Endothelial cell of umbilical vein (primary cell): ENCODE measurements around the gene MLLT6. TPM values are rescaled to one million over a fixed set of nuclear protein-coding genes. Genes with fewer than 3 reads are reported as not detected.
A peak's percentile ranks its signal among the peaks of the same experiment; 100 is the strongest.

Experiments
- BruUV-seq: library from RNA; stranded (reverse); fragments of 400-500 nt; replicated peaks from 2 replicates; lab custom pipeline; 2021; lab: Mats Ljungman, UMichigan
- CTCF ChIA-PET: fragments of 300-600, 350-600 bp; sonication (Branson Sonifier 250); formaldehyde crosslinking; loops from one replicate; lab custom pipeline; 2021; ENCODE audit warnings: antibody characterized with exemption, inconsistent platforms; lab: Charles Lee
- POLR2A ChIA-PET: fragments of 300-600, 350-600 bp; sonication (Branson Sonifier 250); formaldehyde crosslinking; loops from one replicate; lab custom pipeline; 2021; ENCODE audit warnings: antibody characterized with exemption, inconsistent platforms; lab: Charles Lee
- DNase-seq: peaks from one replicate; pipeline ENCODE4 v3.0.0-alpha.2; 2011; ENCODE audit warnings: low read depth, low spot score
- FAIRE-seq: peaks from 2 replicates; lab custom pipeline; 2011; peaks lifted over from hg19 to GRCh38; lab: Jason Lieb, UNC
- H2AFZ ChIP-seq: 2 replicates; pipeline ENCODE4 v1.6.0; 2012; ENCODE audit warnings: low read depth, low read length, control low read depth, inconsistent platforms
- H3K27ac ChIP-seq: 2 replicates; pipeline ENCODE4 v1.5.1; 2011; ENCODE audit warnings: low read depth, mild to moderate bottlenecking, control low read depth, low read length, moderate library complexity; ENCODE audit not compliant: insufficient read depth
- H3K27me3 ChIP-seq, 2 experiments: 2 replicates each; pipeline versions ENCODE4 v1.6.0 to v1.6.1; 2011; ENCODE audit warnings: low read length in 2 of 2, mixed read lengths in 1 of 2; ENCODE audit not compliant: control insufficient read depth in 2 of 2, insufficient read depth in 2 of 2
- H3K36me3 ChIP-seq, 2 experiments: 2 replicates in 1 of 2; 3 replicates in 1 of 2; pipeline ENCODE4 v1.5.1; 2011; ENCODE audit warnings: low read length in 2 of 2, mild to moderate bottlenecking in 1 of 2, moderate library complexity in 1 of 2; ENCODE audit not compliant: control insufficient read depth in 2 of 2, insufficient read depth in 2 of 2; ENCODE audit errors: extremely low read depth in 1 of 2
- H3K4me1 ChIP-seq: 3 replicates; pipeline ENCODE4 v1.5.1; 2011; ENCODE audit warnings: mild to moderate bottlenecking, low read length; ENCODE audit not compliant: control insufficient read depth, insufficient read depth; ENCODE audit errors: extremely low read depth
- H3K4me2 ChIP-seq: 2 replicates; pipeline ENCODE4 v1.6.1; 2011; ENCODE audit warnings: low read length, control low read depth, mixed read lengths; ENCODE audit not compliant: insufficient read depth
- H3K4me3 ChIP-seq, 3 experiments: fragments of 200-600 bp in 1 of 3; sonication (generic), shearing (Covaris generic) in 1 of 3; replicated peaks in 1 of 3; 2 replicates each; pipeline ENCODE4 v1.5.1; 2011 to 2016; ENCODE audit warnings: control low read depth in 3 of 3, low read length in 3 of 3, mild to moderate bottlenecking in 2 of 3, inconsistent platforms in 1 of 3, low read depth in 1 of 3, moderate library complexity in 1 of 3; ENCODE audit not compliant: insufficient read depth in 1 of 3
- H3K79me2 ChIP-seq: 2 replicates; pipeline ENCODE4 v1.6.0; 2012; ENCODE audit warnings: low read length, inconsistent platforms; ENCODE audit not compliant: control insufficient read depth, insufficient read depth
- H3K9ac ChIP-seq: replicated peaks from 2 replicates; pipeline ENCODE3; 2011; ENCODE audit warnings: low read length, control low read depth; ENCODE audit not compliant: insufficient read depth; ENCODE audit errors: extremely low read depth
- H3K9me1 ChIP-seq: replicated peaks from 3 replicates; pipeline ENCODE4 v1.6.0; 2011; ENCODE audit warnings: mild to moderate bottlenecking, low read length; ENCODE audit not compliant: control insufficient read depth, insufficient read depth; ENCODE audit errors: extremely low read depth
- H3K9me3 ChIP-seq: replicated peaks from 2 replicates; pipeline ENCODE4 v1.5.1; 2012; ENCODE audit warnings: low read length, inconsistent platforms; ENCODE audit not compliant: control insufficient read depth, insufficient read depth
- H4K20me1 ChIP-seq: replicated peaks from 2 replicates; pipeline ENCODE3; 2011; ENCODE audit warnings: mild to moderate bottlenecking, low read length; ENCODE audit not compliant: control insufficient read depth, insufficient read depth; ENCODE audit errors: extremely low read depth
- CTCF ChIP-seq, 2 donors: IDR thresholded peaks; 1 replicate in 1 of 2; 2 replicates in 1 of 2; pipeline ENCODE4 v1.5.1; 2011; ENCODE audit warnings: low read length in 2 of 2, mild to moderate bottlenecking in 2 of 2, moderate library complexity in 2 of 2, control low read depth in 1 of 2, inconsistent platforms in 1 of 2, low read depth in 1 of 2; ENCODE audit not compliant: insufficient read depth in 1 of 2; ENCODE audit errors: extremely low read depth in 1 of 2
- EZH2 ChIP-seq: IDR thresholded peaks from 2 replicates; pipeline ENCODE4 v1.6.1; 2012; ENCODE audit warnings: borderline replicate concordance, low read depth, mild to moderate bottlenecking, moderate library complexity, low read length, inconsistent platforms; ENCODE audit not compliant: severe bottlenecking
- FOS ChIP-seq: IDR thresholded peaks from 2 replicates; pipeline ENCODE4 v1.6.1; 2011; ENCODE audit warnings: mild to moderate bottlenecking, low read length, moderate library complexity, borderline replicate concordance; ENCODE audit not compliant: insufficient read depth
- GATA2 ChIP-seq: IDR thresholded peaks from 2 replicates; pipeline ENCODE4 v1.7.0; 2011; ENCODE audit warnings: low read depth, mild to moderate bottlenecking, moderate library complexity, mixed read lengths, low read length; ENCODE audit not compliant: insufficient read length, insufficient read depth
- JUN ChIP-seq: IDR thresholded peaks from 2 replicates; pipeline ENCODE4 v1.6.1; 2011; ENCODE audit warnings: borderline replicate concordance, low read depth; ENCODE audit not compliant: insufficient read length, insufficient read depth
- MYC ChIP-seq: IDR thresholded peaks from one replicate; pipeline ENCODE4 v1.6.1; 2011; ENCODE audit warnings: mild to moderate bottlenecking, low read depth, low read length
- POLR2A ChIP-seq: IDR thresholded peaks from 2 replicates; pipeline ENCODE4 v1.6.1; 2012; ENCODE audit warnings: low read depth, mild to moderate bottlenecking, control low read depth, low read length
- POLR2AphosphoS5 ChIP-seq: IDR thresholded peaks from 2 replicates; pipeline ENCODE4 v1.6.1; 2012; ENCODE audit warnings: low read depth, mild to moderate bottlenecking, control low read depth, low read length, moderate library complexity; ENCODE audit not compliant: insufficient read depth
- dilution Hi-C: fragments of 300-500 bp; cut with MboI; formaldehyde crosslinking; loops from one replicate; pipeline ENCODE4 v1.15.0; 2019; ENCODE audit warnings: low sequenced_read_pairs; ENCODE audit not compliant: extremely low pct_ligation_motif_present
- intact Hi-C: fragments of 100-400 bp; cut with micrococcal nuclease; formaldehyde crosslinking; loops from one replicate; pipeline ENCODE4 v1.10.0; 2022
- polyA plus RNA-seq, 4 experiments: library from polyadenylated mRNA; depleted of rRNA in 3 of 4; stranded (reverse) in 3 of 4; unstranded in 1 of 4; fragments of >200 nt; gene quantifications; 2 replicates each; pipeline versions ENCODE4 v1.2.1 to v1.2.3, GENCODE V29; 2011 to 2012; ENCODE audit warnings: missing spikeins in 1 of 4
- total RNA-seq: library from RNA; stranded (reverse); gene quantifications from 2 replicates; pipeline ENCODE4 v1.2.3, GENCODE V29; 2021
- TF ChIP-seq, protein P1 (sequence below): IDR thresholded peaks from 2 replicates; pipeline ENCODE4 v1.6.1; 2011; ENCODE audit not compliant: insufficient read depth, insufficient read length

The MLLT6 gene
- total and polyA plus RNA-seq, 2 donors (not counting 3 experiments of a cell fraction or from before 2014, with no cell fraction given): 32.1 to 85.4 TPM

DNA sequence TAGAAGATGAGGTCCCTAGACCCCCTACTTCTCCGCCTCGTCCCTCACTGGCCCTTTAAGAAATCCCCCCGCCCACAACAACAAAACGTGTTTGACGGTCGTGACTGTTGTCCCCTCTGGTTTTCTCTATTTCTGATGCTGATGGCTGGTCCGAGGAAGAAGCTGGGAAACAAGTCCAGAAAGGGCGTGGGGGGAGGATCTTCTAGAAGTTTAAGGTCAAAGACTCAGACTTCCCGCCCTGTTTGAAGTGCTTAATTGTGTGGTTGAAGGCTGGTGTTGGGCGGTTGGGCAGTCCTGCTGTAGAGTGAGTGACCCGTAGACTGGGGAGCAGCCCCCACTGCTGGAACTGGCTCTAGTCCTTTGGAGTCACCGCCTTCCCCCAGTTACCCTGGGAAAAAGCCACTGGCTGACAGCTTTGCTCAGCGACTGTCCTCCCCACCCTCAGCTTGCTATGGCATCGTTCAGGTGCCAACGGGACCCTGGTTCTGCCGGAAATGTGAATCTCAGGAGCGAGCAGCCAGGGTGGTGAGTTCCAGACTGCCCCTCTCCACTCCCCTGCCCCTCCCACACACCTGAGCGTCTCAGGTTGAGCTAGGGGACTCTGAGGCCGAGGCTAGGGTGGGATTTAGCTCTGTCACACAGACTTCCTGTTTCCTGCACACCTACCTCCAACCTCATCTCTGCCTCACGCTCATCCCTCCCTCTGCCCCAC lies 1.6 kb downstream of the MLLT6 start:
- ChIA-PET CTCF (interaction anchor here (1.0 to 3.8 kb wide), 7 partner anchors 10 to 31 kb away, joined by 3 to 39 read pairs (median 8); partner anchors contain the start of gene CISD3), POLR2A (no interaction called here)
- no peak for FAIRE-seq
- Histone ChIP-seq H3K9me3 (no peaks in the 10 kb centered on the region), H3K9ac (peak overlapping the region; percentile 50), H4K20me1 (no peaks in the 10 kb centered on the region), H2AFZ (peak overlapping the region; percentile 26), H3K36me3 (peaks cover 0 to 14% of the 10 kb centered on the region in 2 experiments), H3K4me2 (peak overlapping the region; percentile 62), H3K27ac (no peak overlapping the region), H3K4me1 (peaks cover 37% of the 10 kb centered on the region), H3K9me1 (no peaks in the 10 kb centered on the region), H3K4me3 (peak overlapping the region; percentile 51 to 87 (median 81)), H3K79me2 (peaks cover 16% of the 10 kb centered on the region), H3K27me3 (no peaks in the 10 kb centered on the region)
- TF ChIP-seq GATA2 (no peak), POLR2A (no peak), POLR2AphosphoS5 (no peak), MYC (no peak), EZH2 (no peak)
- DNase-seq: peak; percentile 27
- dilution Hi-C loops: no loop called here
- BruUV-seq: no TSS peak
- intact Hi-C loops: loop anchor here (1.0 kb wide), 1 partner anchor 29 kb away; no protein-coding TSS in a partner anchor

GRCh38 chr17:38707678-38708351 lies 2.7 kb downstream of the MLLT6 start:
- Histone ChIP-seq H3K79me2 (peaks cover 16% of the 10 kb centered on the region), H3K36me3 (peaks cover 0 to 23% of the 10 kb centered on the region in 2 experiments), H3K27ac (no peak overlapping the region), H3K9me1 (no peaks in the 10 kb centered on the region), H3K9ac (no peak overlapping the region), H2AFZ (no peak overlapping the region), H3K4me3 (no peak overlapping the region), H3K27me3 (no peaks in the 10 kb centered on the region), H4K20me1 (no peaks in the 10 kb centered on the region), H3K4me1 (peaks cover 31% of the 10 kb centered on the region), H3K9me3 (no peaks in the 10 kb centered on the region), H3K4me2 (no peak overlapping the region)
- TF ChIP-seq FOS: no peak
- TF ChIP-seq CTCF (IDR thresholded peaks at IDR 0.05; ENCODE audit: extremely low read depth in 1 of 2, insufficient read depth in 1 of 2, low read depth in 1 of 2, low read length in 2 of 2): no peak
- TF ChIP-seq GATA2: no peak
- TF ChIP-seq POLR2A: no peak
- TF ChIP-seq, protein P1, sequence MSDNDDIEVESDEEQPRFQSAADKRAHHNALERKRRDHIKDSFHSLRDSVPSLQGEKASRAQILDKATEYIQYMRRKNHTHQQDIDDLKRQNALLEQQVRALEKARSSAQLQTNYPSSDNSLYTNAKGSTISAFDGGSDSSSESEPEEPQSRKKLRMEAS: no peak
- TF ChIP-seq JUN: no peak
- no peak for TF ChIP-seq POLR2AphosphoS5
- TF ChIP-seq MYC: no peak
- TF ChIP-seq EZH2: no peak
- intact Hi-C loops: no loop called here
- ChIA-PET CTCF (interaction anchor here (0.6 to 3.8 kb wide), 2 partner anchors 27 to 31 kb away, joined by 3 to 39 read pairs; no protein-coding TSS in a partner anchor), POLR2A (no interaction called here)
- dilution Hi-C loops: no loop called here
- no TSS peak for BruUV-seq
- DNase-seq (no peak), FAIRE-seq (no peak)
